Activated CD8-positive, alpha-beta memory T cell treated with anti-CD3 and anti-CD28 coated beads, Interleukin-2, amount 50 U/mL, for 48 hours (primary cell): Measurements from ENCODE around the gene RABGGTA.

Experiments
- DNase-seq: peaks from one replicate; pipeline ENCODE4 v3.0.0-alpha.2; 2020

Gene RABGGTA

DNA sequence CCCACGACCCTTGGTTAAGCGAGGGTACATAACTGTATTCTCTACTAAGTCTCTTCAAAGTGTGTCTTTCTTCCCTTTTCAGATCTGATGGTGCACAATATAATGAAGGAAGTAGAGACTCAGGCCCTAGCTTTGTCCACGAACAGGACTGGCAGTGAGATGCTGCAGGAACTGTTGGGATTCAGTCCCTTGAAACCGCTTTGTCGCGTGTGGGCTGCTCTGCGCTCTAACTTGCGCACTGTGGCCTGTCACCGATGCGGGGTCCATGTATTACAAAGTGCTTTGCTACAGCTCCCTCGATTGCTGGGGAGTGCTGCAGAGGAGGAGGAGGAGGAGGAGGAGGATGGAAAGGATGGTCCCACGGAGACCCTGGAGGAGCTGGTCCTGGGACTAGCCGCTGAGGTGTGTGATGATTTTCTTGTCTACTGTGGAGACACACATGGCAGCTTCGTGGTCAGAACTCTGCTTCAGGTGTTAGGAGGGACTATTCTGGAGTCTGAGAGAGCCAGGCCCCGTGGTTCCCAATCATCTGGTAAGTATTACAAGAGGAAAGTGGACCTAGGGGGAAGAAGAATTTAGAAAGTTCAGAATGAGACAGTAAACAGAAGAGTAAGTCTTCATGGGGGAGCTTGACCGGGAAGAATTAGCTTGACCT lies 29.1 kb upstream of the RABGGTA start:
- DNase-seq = no peak

DNA sequence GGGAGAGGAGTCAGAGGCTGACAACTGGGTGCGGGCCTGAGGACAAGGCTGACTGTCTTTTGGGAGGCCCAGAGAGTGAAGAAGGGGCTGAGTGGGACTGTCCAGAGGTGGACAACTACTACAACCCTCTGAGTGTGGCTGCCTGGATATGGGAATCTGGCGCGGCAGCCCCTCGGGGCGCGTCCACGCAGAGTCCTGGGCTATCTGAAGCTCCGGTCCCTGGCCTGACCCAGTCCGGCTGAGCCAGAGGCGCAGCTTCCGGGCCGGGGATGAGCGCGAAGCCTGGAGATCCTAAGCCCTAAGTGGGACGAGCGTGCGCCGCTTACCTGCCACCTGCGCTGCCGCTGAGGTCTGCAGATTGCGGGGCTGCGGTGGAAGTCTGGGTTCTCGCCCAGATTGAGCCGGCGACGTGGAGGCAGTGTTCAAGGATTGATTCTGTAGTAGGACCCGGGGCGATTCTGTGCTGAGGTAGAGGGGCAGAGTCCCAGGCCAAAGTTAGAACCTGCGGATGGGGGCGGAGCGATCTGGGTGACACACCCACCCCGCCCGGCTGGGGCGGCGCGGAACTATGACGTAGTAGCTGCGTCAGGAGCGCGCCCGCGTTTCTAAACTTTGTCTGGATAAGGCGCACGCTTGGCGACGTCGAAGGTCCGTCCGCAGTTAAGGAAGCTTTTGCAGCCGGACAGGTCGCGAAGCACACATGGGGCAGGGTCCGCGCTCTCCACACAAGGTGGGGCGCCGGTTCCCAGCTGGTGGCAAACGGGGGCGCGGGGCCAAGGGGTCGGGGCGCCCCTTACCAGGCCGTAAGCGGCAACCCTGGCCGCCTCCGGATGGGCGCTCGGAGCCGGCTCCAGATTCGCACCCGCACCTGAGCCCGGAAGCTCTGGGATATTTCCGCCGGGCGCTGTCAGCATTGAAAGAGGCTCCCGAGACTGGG lies 28.1 kb upstream of the RABGGTA start, which contains the start of the genes DHRS1 and NOP9:
Gene DHRS1 (minus strand): TSS at position 526 of the 937 bp plus-strand sequence. CDS start 674 bp downstream, outside the sequence.
Gene NOP9 (plus strand): TSS at position 596 of the 937 bp plus-strand sequence. CDS start 105 bp downstream, at position 701.
- peak; percentile 99 for DNase-seq

DNA sequence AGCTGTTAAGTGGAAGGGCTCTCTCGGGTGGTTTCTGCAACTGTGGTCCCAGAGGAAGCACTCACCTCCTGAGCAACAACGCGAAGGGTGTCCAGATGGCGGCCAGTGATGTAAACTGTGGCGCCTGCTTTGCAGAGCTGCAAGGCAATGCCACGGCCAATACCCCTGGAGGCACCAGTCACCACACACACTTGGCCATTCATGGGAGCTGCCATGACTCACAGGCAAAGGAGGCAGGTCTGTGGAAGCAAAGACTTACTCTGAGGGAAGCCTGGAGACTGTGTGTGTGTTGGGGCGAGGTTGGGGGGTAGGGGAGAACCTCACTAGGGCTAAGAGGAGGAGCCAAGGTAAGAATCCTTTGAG lies 27.5 kb upstream of the RABGGTA start:
- no peak for DNase-seq

DNA sequence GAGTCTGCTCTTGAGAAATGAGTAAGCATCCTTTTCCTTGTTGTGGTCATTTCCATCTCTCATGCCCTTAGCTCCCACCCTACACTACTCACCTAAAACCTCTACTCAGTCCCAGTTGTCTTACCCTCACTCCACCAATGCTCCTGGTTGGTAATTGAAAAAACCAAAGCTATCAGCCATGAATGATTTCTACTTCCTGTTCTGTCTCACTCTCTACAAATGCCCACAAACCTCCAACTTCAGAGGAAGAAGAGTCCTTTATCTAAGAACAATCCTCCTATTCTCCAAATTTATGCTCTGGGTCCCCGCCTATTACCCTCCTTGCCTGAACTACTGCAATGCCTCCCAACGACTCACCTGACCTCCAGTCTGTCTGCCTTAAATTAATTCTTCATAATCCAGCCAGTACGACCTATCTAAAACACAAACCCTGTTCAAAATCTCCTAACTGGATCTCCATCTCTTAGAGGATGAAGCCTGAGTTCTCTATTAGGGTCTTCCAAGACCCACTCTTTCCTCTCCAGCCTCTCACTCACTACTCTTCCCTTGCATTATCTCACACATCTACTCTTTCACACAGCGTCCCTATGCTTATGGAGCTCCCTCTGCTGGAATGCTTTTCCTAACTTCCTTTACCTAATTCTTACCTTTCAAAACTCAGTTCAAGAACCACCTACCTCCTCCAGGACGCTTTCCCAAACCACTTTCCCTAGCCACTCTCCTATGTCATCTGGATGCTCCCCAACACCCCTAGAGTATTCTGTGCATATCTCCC lies 26.0 kb upstream of the RABGGTA start:
- no peak for DNase-seq

DNA sequence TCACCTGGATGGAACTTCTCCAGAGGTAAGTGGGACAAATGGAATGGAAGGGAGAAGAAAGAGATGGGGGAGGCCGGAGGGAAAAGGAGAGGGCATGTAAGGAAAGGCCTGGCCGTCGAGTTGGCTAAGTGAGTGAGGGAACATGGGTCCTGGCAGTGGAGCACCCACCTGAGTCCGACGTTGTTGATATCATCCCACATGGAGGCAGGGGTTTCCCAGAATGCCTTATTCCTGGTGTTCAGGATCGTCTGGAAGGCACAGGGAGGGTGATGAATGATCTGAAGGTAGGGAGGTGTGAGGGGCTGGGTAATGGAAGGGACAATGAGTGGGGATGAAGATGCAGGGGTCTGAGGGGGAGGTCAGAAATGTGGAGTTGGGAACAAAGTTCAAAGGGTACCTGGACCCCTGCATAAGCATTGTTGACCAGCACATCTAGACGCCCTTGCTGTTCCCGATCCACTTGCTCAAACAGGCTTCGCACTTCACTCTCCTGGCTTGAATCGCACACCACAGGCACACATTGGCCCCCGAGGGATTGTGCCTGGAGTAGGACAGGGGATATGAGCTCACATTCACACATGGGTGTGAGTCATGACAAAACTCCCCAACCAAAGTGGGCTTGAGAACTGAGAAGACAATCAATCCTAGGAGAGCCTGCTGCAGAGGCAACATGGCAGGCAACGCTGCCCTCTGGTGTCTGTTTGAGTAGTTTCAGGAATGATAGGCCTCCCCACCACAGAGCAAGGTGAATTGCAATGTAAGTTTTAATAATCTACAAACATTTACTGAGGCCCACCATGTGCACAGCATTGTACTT lies 25.2 kb upstream of the RABGGTA start:
- DNase-seq = peak; percentile 77

DNA sequence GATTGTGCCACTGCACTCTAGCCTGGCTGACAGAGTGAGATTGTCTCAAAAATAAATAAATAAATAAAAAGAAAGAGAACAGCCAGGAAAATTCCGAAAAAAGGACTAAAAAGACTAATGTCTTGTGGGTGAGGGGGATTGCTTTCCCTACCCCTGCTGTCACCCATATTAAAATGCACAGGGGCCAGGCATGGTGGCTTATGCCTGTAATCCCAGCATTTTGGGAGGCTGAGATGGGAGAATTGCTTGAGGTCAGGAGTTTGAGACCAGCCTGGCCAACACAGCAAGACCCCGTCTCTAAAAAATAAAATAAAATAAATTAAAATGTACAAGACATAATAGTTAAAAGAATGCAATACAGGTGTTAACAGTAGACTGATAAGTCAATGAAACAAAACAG lies 22.1 kb upstream of the RABGGTA start:
- DNase-seq = no peak

DNA sequence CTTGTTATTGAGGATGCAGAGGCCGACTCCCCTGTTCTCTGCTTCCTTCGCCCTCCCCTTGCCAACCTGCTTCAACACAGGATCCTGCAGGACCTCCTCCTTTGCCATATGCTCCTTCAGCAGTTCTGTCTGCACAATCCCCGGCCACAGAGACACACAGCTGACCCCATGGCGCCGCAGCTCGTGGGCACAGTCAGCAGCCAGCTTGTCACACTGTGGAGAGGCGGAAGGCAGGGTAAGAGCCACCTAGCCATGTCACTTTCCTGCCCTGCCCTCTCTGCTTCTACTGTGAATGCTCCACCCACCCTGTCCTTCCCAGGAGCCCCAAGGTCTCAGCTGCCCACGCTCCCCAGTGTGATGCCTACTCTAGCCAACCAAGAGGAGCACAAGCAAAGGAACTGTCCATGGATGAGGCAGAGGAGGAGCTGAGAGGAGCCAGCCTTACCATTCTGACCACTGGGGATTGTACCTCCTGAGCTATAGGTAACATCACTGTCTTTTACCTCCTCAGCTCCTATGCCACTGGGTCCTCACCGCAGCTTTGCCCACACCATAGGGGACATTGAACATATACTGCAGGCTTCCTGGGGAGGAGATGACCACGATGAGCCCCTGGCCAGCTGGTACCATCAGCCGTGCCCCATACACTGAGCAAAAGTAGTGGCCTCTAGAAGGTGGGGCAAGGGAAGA lies 20.9 kb upstream of the RABGGTA start:
- DNase-seq = no peak

DNA sequence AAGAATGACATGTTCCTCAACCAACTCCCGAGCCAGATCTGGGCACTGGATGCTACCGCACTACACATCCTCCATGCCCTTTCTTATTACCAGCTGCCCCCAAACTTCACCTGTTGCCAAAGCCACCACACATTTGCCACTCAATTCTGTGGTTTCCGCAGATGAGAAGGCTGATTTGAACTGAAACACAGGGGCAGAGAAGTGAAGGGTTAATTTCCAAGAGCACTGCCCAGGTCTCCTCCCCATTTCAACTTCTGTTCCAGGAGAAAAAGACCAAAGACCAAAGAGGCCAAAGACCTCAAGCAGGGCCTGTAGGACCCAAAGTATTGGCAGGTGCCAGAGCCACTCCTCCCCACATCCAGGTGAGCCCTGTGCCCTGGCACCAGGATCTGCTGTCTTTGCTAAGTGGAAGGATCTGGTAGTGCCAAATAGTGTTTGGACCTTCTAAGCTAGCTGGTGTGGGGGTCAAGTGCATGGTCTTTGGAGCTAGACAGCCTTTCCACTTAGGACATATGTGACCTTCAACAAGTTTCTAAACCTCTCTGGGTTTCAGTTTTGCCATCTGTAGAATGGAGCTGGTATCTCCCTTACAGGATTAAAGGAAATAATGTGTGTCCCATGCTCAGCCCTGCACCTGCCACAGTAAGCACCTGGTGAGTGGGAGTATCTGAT lies 20.2 kb upstream of the RABGGTA start:
- DNase-seq = no peak

DNA sequence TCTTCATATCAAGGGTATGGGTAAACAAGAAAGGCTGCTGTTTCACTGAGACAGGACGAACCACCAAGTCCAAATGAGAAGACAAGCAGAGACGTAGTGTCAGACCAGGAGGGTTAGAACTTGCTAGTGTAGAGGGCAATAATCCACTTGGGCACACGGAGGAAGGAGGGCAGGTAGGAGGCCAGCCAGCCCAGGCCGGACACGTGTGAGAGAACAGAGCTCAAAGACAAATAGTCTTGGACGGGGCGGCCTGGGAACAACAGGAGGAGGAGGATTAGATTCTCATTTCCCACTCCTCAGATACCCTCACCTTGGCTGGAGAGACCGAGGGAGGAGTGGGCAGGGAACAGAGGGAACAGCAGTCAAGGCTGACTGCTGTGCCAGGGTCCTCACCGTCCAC lies 19.3 kb upstream of the RABGGTA start:
- no peak for DNase-seq

DNA sequence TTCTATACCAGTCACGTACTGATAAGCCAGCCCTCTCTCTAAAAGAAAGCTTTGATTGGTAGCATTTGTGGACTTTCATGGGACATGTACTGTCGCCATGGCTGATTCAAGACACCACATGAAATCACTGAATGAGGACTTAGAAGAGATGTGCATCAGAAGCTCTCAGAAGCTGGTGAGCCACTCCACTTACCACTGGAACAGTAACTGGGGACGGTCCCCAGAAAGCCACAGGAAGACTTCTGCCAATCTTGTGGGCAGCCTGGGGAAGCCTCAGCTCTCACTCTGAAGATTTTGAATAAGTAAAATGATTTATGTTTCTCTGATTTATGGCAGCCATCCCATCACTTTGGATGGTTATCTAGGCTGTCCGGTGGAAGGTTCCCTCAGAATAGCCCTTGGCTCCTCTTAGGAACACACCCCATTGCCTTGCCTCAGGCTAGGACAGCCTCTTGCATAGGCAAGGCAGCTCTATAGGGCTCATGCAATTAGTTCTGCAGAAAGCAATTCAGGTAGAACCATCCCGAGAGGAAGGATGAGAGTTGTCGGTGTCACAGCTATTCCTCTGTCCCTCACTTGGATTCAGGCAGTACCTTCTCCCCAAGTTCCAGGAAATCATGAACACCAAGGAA lies 18.4 kb upstream of the RABGGTA start:
- DNase-seq = peak; percentile 78

DNA sequence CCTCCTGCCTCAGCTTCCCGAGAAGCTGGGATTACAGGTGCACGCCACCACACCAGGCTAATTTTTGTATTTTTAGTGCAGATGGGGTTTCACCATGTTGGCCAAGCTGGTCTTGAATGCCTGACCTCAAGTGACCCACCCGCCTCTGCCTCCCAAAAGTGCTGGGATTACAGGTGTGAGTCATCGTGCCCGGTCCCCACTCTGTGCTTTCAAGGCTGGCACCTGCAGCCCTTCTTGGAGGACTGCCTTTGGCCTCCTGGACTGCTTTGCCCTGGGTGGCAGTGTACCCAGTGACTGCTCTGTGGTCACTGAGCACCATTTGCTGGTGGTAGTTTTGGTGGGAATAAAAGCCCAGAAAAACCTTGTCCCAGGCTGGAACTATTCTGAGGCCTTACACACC lies 15.6 kb upstream of the RABGGTA start:
- DNase-seq = no peak

DNA sequence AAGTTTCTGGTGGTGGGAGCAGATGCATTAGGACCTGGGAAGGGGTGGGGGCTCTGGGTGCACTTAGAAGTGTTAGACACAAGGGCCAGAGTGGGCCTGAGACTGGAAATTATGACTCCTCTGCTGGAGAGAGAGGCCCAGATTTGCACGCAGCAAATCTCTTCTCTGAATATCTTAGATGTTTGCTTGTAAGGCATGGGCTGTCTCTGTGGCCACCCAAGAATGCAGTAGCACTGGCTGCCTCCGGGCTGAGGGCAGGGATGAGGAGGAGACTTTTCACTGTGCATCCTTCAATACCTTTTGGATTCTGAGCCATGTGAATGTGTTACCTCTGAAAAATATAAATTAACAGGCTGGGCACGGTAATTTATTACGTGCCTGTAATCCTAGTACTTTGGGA lies 14.0 kb upstream of the RABGGTA start:
- no peak for DNase-seq

DNA sequence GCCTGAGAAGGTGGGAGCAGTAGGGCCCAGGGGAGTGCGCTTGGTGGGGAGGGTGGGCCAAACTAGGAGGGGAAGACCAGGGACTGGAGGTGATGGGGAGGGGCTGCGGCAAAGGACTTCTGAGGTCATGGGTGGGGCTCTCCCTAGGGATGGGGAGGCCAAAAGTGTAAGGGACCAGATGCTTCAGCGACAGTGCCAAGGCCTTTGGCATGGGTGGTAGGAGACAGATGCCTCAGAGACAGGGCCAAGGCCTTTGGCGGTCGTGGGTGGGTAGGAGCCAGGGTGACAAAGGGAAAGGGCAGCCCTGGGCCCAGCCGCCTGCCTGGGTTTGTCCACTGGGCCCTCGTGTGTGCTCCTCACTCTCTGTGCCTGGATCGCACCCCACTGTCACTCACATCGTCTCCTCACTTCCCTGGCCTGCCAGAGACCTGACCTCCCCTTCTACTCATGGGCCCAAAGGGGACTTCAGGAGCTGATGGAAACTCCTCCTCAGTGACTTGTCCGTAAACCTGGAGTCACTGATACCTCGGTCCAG lies 13.2 kb upstream of the RABGGTA start:
- no peak for DNase-seq

DNA sequence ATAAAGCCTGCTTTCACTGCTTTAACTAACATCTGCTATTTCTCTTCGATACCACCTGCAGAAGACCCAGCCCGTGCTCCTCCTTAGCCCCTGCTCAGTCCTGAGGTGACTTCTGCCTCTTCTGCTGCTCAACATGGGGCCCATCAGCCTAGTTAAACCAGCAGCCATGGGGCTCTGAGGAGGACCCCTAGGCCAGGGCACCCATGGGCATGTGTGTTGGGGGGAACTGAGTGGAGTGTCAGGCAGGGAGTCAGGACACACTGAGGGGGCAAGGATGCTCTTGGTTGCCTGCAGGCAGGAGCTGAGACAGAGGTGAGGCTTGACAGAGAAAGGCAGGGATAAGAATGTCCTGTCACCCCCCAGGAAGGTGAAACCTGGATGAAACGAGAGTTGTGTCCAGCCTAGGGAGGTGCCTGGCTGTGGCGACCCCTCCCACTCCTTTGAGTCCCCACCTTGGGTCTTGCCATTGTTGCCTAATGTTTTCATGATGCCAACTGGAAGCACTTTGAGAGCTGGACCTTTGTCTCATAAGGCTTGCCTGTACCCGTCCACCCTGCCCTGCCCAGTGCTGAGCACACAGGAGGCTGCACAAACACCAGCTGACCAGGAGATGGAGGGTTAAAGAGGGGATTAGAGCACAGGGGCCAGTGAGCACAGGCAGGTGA lies 12.5 kb upstream of the RABGGTA start:
- DNase-seq = no peak

DNA sequence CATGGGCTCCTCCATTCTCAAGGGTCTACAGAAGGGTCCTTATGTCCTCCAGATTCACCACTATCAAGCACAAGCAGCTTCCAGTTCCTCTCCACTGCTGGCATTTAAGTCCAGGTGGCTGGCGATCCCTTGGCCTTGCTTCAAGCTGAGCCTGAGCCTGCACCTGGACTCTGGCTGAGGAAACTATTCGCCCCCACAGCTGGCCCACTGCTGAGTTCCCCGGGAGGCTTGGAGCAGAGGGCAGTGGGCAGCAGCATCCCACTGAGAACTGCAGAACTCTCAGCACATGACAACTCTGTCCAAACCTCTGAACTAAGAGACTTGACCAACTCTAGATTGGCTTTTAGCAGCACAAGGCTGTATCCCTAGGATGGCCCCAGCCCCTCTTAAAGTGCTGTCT lies 11.3 kb upstream of the RABGGTA start:
- DNase-seq = no peak

DNA sequence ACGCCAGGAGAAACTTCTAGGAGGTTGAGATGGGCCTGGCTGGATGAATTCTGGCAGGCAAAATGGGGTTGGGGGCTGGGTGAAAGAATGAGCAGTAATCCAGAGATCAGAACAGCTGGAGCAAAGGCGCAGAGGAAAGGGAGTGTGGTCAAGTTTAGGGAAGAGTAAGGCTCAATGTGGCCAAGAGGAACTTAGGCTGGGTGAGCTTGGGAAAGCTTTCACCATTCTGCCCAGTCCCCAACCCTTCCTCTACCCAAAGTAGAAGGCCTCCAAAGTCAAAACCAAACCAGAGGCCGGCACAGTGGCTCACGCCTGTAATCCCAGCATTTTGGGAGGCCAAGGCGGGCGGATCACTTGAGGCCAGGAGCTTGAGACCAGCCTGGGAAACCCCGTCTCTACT lies 10.2 kb upstream of the RABGGTA start:
- DNase-seq = no peak

DNA sequence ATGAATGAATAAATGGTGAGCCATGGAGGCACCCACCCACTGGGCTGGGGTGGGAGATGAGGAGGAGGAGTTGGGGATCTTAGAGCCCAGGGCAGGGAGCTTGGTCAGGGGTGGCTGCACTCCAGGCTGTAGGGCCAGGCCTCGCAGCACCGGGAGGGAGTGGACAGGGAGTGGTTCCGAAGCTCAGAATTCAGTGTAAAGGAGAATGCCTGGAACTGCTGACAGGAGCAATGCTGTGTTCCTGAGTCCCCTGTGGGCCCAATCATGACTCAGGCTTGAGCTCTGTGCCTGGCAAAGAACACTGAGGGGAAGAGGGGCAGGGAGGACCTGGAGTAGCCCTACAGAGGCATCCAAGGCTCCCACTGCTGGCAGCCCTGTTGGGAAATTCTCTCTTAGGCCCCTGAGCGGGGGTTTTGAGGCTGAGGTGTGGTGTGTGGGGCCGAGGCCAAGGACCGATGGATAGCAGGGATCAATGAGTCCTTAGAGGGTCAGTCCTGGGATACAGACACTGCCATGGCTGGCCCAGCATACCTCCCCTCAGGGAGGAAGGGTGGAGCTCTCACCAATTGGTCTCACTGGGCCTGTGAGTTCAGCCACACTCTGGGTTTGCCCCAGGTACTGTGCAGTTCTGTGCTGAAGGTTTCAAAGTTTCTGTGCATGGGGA lies 9.5 kb upstream of the RABGGTA start:
- no peak for DNase-seq

DNA sequence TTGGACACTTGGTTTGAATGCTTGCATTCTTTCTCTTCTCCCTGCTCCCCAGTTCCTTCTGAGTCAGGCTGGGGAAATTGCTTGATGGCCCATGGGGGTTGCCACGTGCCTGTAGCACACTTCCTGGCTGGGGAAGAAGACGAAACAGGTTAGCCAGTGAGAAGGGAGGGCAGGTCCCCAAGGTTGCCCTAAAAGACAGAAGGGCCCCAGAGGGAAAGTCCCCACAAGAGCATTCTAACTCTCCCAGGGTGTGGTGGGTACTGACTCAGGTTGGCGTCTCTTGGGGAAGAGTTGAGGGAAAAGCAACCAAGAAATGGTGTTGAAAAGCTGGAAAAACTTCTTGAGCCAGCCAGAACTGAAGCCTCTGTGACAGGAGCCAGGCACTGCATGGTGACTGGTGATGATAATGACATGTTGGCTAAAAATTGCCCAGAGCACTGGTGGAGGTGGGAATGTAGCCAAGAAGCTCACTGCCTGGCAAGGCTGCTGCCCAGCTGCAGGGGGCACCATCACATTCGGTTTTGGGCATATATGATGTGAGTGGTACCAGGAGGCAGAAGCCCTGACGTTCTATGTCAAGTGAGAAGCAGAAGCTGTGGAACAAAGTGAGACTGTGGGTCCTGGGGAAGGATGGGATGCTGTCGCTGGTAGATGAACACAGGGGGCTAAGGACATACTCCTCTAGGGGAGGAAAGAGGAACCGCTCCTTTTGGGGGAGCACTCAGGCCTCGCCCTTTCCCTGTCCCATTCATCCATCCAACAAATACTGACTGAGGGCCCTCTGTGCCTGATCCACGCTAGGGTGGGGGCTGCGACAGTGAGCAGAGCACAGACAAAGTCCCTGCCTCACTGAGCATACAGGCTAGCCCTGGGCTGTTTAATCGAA lies 8.1 kb upstream of the RABGGTA start:
- DNase-seq = peak; percentile 66
